Prostate gland (tissue), 2 donors: ENCODE data around the gene ERG28. TPM values are rescaled to one million over a fixed set of nuclear protein-coding genes. Genes with fewer than 3 reads are reported as not detected.
"Not testable (repeated sequence)": the region's sequence is repeated elsewhere in the genome, so short reads cannot be mapped to it uniquely, and the experiment has no call there.

Source experiments
- DNase-seq: peaks from one replicate; pipeline ENCODE4 v3.0.0-alpha.2; 2019; ENCODE audit warnings: low spot score
- H3K27ac ChIP-seq, 2 donors: fragments of 200-600 bp; sonication (generic); 2 replicates each; pipeline ENCODE4 v1.5.1; 2017 to 2019
- H3K27me3 ChIP-seq: fragments of 200-600 bp; sonication (generic); replicated peaks from 2 replicates; pipeline ENCODE4 v1.5.1; 2019; ENCODE audit not compliant: insufficient read depth
- H3K36me3 ChIP-seq, 2 donors: fragments of 200-600 bp; sonication (generic); 1 replicate in 1 of 2; 2 replicates in 1 of 2; pipeline versions ENCODE4 v1.5.1 to v1.8.1; 2017 to 2019
- H3K4me1 ChIP-seq: fragments of 200-600 bp; sonication (generic); replicated peaks from 2 replicates; pipeline ENCODE4 v1.5.1; 2019
- H3K4me3 ChIP-seq, 2 donors: fragments of 200-600 bp; sonication (generic); 2 replicates each; pipeline ENCODE4 v1.5.1; 2017 to 2019
- H3K9me3 ChIP-seq: fragments of 200-600 bp; sonication (generic); 2 replicates; pipeline ENCODE4 v1.5.1; 2017
- POLR2A ChIP-seq: fragments of 450-650 bp; IDR thresholded peaks from one replicate; pipeline ENCODE4 v1.6.1; 2016; ENCODE audit warnings: antibody characterized with exemption, mild to moderate bottlenecking
- POLR2AphosphoS5 ChIP-seq: sonication (generic); formaldehyde crosslinking; IDR thresholded peaks from one replicate; pipeline ENCODE4 v1.6.1; 2017; ENCODE audit warnings: antibody characterized with exemption
- WGBS: methylation state at CpG from one replicate; pipeline ENCODE4 v1.1.5; 2018; 5-methylcytosine and 5-hydroxymethylcytosine counted together
- intact Hi-C: fragments of 100-400 bp; cut with DNase I; formaldehyde crosslinking; loops from one replicate; pipeline ENCODE4 v1.14.2; 2022
- total RNA-seq, 2 donors: library from RNA; depleted of rRNA; stranded (reverse); fragments of >200 nt; gene quantifications; one replicate each; pipeline ENCODE4 v1.1.0, GENCODE V29; 2016
- TF ChIP-seq, protein P1 (sequence below), 4 experiments: fragments of 200-600 bp in 2 of 4; fragments of 450-650 bp in 2 of 4; sonication (generic) in 2 of 4; IDR thresholded peaks; 1 replicate in 3 of 4; 2 replicates in 1 of 4; pipeline ENCODE4 v1.5.1; 2016 to 2019; ENCODE audit warnings: antibody characterized with exemption in 4 of 4, mild to moderate bottlenecking in 2 of 4, moderate library complexity in 2 of 4

Gene ERG28
- total RNA-seq, 2 donors from 2014 or later = 16.7 to 54.6 TPM

GRCh38 chr14:75697386-75697785 is 36.7 kb upstream of the ERG28 start:
- H3K36me3 ChIP-seq = no peaks in the 10 kb centered on the region
- TF ChIP-seq, protein P1, sequence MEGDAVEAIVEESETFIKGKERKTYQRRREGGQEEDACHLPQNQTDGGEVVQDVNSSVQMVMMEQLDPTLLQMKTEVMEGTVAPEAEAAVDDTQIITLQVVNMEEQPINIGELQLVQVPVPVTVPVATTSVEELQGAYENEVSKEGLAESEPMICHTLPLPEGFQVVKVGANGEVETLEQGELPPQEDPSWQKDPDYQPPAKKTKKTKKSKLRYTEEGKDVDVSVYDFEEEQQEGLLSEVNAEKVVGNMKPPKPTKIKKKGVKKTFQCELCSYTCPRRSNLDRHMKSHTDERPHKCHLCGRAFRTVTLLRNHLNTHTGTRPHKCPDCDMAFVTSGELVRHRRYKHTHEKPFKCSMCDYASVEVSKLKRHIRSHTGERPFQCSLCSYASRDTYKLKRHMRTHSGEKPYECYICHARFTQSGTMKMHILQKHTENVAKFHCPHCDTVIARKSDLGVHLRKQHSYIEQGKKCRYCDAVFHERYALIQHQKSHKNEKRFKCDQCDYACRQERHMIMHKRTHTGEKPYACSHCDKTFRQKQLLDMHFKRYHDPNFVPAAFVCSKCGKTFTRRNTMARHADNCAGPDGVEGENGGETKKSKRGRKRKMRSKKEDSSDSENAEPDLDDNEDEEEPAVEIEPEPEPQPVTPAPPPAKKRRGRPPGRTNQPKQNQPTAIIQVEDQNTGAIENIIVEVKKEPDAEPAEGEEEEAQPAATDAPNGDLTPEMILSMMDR (IDR thresholded peaks at IDR 0.05) = no peak
- TF ChIP-seq POLR2A (no peak), POLR2AphosphoS5 (no peak)
- H3K27me3 ChIP-seq = no peaks in the 10 kb centered on the region
- H3K9me3 ChIP-seq = no peaks in the 10 kb centered on the region
- DNase-seq = no peak
- no peak overlapping the region for H3K27ac ChIP-seq
- H3K4me3 ChIP-seq = no peak overlapping the region
- intact Hi-C loops = no loop called here
- H3K4me1 ChIP-seq = no peaks in the 10 kb centered on the region
- WGBS = 80% methylated on average over 1 of the region's 1 CpG

GRCh38 chr14:75695025-75695424 is 34.3 kb upstream of the ERG28 start:
- intact Hi-C loops, H3K27me3 ChIP-seq, H3K9me3 ChIP-seq, H3K36me3 ChIP-seq, DNase-seq, H3K27ac ChIP-seq, H3K4me3 ChIP-seq, H3K4me1 ChIP-seq: not testable (repeated sequence)
- 87% methylated on average over 6 of the region's 6 CpGs for WGBS

- Histone ChIP-seq H3K27me3 (no peaks in the 10 kb centered on the region), H3K9me3 (no peaks in the 10 kb centered on the region), H3K4me3 (no peak overlapping the region), H3K27ac (no peak overlapping the region), H3K36me3 (no peaks in the 10 kb centered on the region), H3K4me1 (no peaks in the 10 kb centered on the region)
- DNase-seq = no peak
- 93% methylated on average over 7 of the region's 7 CpGs for WGBS
- no peak for TF ChIP-seq POLR2A
- TF ChIP-seq POLR2AphosphoS5 = no peak
- TF ChIP-seq, protein P1 (IDR thresholded peaks at IDR 0.05) = no peak
- intact Hi-C loops = no loop called here
These were observed 29.3 kb upstream of the ERG28 start for GRCh38 chr14:75690010-75690409.

DNA sequence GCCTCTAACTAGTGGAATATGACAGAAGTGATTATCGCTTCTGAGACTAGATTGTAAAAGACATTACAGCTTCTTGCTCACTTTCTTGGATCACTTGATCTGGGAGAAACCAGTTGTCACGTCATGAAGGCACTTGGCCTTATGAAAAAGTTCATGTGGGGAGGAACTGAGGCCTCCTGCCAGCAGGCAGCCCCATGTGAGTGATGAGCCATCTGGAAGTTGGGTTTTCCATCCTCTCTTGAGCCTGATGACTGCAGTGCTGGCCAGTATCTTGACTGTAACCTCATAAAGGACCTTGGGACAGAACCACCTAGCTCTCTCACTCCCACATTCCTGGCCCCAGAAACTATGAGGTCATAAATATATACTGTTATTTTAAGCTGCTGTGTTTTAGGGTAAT is 28.3 kb upstream of the ERG28 start:
- intact Hi-C loops = no loop called here
- Histone ChIP-seq H3K27me3 (no peaks in the 10 kb centered on the region), H3K36me3 (no peaks in the 10 kb centered on the region), H3K4me1 (no peaks in the 10 kb centered on the region), H3K27ac (no peak overlapping the region), H3K9me3 (no peaks in the 10 kb centered on the region), H3K4me3 (no peak overlapping the region)
- TF ChIP-seq, protein P1 (IDR thresholded peaks at IDR 0.05) = no peak
- no peak for TF ChIP-seq POLR2AphosphoS5
- TF ChIP-seq POLR2A = no peak
- no peak for DNase-seq
- WGBS = 87% methylated on average over 2 of the region's 2 CpGs

- H3K4me1 ChIP-seq = no peaks in the 10 kb centered on the region
- intact Hi-C loops = no loop called here
- H3K27ac ChIP-seq = no peak overlapping the region
- TF ChIP-seq POLR2AphosphoS5 (no peak), POLR2A (no peak)
- TF ChIP-seq, protein P1 (IDR thresholded peaks at IDR 0.05) = no peak
- WGBS = 66% methylated on average over 2 of the region's 2 CpGs
- DNase-seq = no peak
- no peak overlapping the region for H3K4me3 ChIP-seq
- H3K9me3 ChIP-seq = no peaks in the 10 kb centered on the region
- H3K27me3 ChIP-seq = no peaks in the 10 kb centered on the region
- H3K36me3 ChIP-seq = no peaks in the 10 kb centered on the region
These were observed 25.2 kb upstream of the ERG28 start for GRCh38 chr14:75685910-75686309.
